Astrocyte (in vitro differentiated cells and primary cell): ENCODE measurements around the gene ROM1. TPM values are rescaled to one million over a fixed set of nuclear protein-coding genes. Genes with fewer than 3 reads are reported as not detected.

ENCODE experiments used
- DNase-seq: peaks from one replicate; pipeline ENCODE4 v3.0.0-alpha.2; 2010; ENCODE audit warnings: low read depth
- FAIRE-seq: peaks from 2 replicates; lab custom pipeline; 2011; peaks lifted over from hg19 to GRCh38; lab: Jason Lieb, UNC
- H2AFZ ChIP-seq: 2 replicates; pipeline ENCODE4 v1.6.0; 2012; ENCODE audit warnings: low read depth, low read length, inconsistent platforms
- H3K27ac ChIP-seq: 2 replicates; pipeline ENCODE4 v1.5.1; 2011; ENCODE audit warnings: low read depth, low read length, inconsistent platforms
- H3K27me3 ChIP-seq: 2 replicates; pipeline ENCODE4 v1.6.0; 2011; ENCODE audit warnings: low read length, inconsistent platforms; ENCODE audit not compliant: insufficient read depth
- H3K36me3 ChIP-seq: 2 replicates; pipeline ENCODE4 v1.5.1; 2011; ENCODE audit warnings: low read length, inconsistent platforms; ENCODE audit not compliant: insufficient read depth
- H3K4me1 ChIP-seq: 2 replicates; pipeline ENCODE4 v1.5.1; 2011; ENCODE audit warnings: low read length, inconsistent platforms; ENCODE audit not compliant: insufficient read depth
- H3K4me2 ChIP-seq: 2 replicates; pipeline ENCODE4 v1.6.0; 2012; ENCODE audit warnings: low read length, inconsistent platforms
- H3K4me3 ChIP-seq: 2 replicates; pipeline ENCODE4 v1.5.1; 2011; ENCODE audit warnings: low read depth, mild to moderate bottlenecking, low read length, inconsistent platforms; ENCODE audit not compliant: insufficient read depth
- H3K79me2 ChIP-seq: 2 replicates; pipeline ENCODE4 v1.6.0; 2012; ENCODE audit warnings: mild to moderate bottlenecking, low read length, inconsistent platforms; ENCODE audit not compliant: insufficient read depth
- H3K9ac ChIP-seq: 2 replicates; pipeline ENCODE4 v1.6.0; 2012; ENCODE audit warnings: mild to moderate bottlenecking, low read length, inconsistent platforms
- H3K9me3 ChIP-seq: 2 replicates; pipeline ENCODE4 v1.5.1; 2012; ENCODE audit warnings: low read depth, mild to moderate bottlenecking, low read length, inconsistent platforms; ENCODE audit not compliant: insufficient read depth
- H4K20me1 ChIP-seq: 2 replicates; pipeline ENCODE4 v1.6.0; 2012; ENCODE audit warnings: low read length, inconsistent platforms; ENCODE audit not compliant: insufficient read depth
- H3K27ac Mint-ChIP-seq: one replicate; pipeline ENCODE4 v1.8.0; 2021; ENCODE audit warnings: mild to moderate bottlenecking, mixed read lengths; ENCODE audit not compliant: unreplicated experiment
- H3K27me3 Mint-ChIP-seq: one replicate; pipeline ENCODE4 v1.8.0; 2021; ENCODE audit warnings: low read depth, mixed read lengths; ENCODE audit not compliant: unreplicated experiment
- H3K36me3 Mint-ChIP-seq: one replicate; pipeline ENCODE4 v1.8.0; 2021; ENCODE audit warnings: low read depth, mixed read lengths; ENCODE audit not compliant: unreplicated experiment
- H3K4me1 Mint-ChIP-seq: one replicate; pipeline ENCODE4 v1.8.0; 2021; ENCODE audit warnings: low read depth, mixed read lengths; ENCODE audit not compliant: unreplicated experiment
- H3K4me3 Mint-ChIP-seq: one replicate; pipeline ENCODE4 v1.8.0; 2021; ENCODE audit warnings: mild to moderate bottlenecking, moderate library complexity, mixed read lengths; ENCODE audit not compliant: unreplicated experiment
- H3K9me3 Mint-ChIP-seq: one replicate; pipeline ENCODE4 v1.8.0; 2021; ENCODE audit warnings: mild to moderate bottlenecking, mixed read lengths; ENCODE audit not compliant: unreplicated experiment
- CTCF ChIP-seq: IDR thresholded peaks from 2 replicates; pipeline ENCODE4 v1.5.1; 2011; ENCODE audit warnings: low read depth, mild to moderate bottlenecking, inconsistent platforms, low read length, moderate library complexity; ENCODE audit not compliant: insufficient read depth
- EZH2 ChIP-seq: IDR thresholded peaks from 2 replicates; pipeline ENCODE4 v1.6.1; 2012; ENCODE audit warnings: mild to moderate bottlenecking, low read length, inconsistent platforms; ENCODE audit not compliant: insufficient read depth
- total RNA-seq: library from RNA; stranded (reverse); gene quantifications from 2 replicates; pipeline ENCODE4 v1.2.1, GENCODE V29; 2021

Gene ROM1
- total RNA-seq, 1 donor from 2014 or later, result 1.3 TPM

DNA sequence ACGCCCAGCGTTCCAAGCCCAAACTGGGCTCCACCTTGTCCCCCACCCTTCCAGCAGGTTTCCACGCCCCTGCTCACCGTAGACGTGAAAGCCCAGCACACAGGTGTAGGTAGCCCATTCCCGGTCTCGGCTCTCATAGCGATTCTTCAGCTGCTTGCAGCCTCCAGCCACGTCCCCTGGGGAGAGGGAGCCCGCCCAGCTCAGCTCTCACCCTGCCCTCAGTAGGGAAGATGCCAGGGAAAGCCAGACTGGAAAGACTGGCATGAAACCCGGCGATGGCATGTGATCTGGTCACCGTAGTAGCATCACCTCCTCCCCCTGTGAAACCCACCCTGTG lies 10.0 kb upstream of the ROM1 start:
- peak overlapping the region; percentile 87 for H2AFZ ChIP-seq
- peak overlapping the region; percentile 89 for H3K4me2 ChIP-seq
- H3K4me1 ChIP-seq, result peaks cover 26% of the 10 kb centered on the region
- peaks cover 37% of the 10 kb centered on the region for H4K20me1 ChIP-seq
- TF ChIP-seq EZH2, result no peak
- no peak for TF ChIP-seq CTCF
- no peaks in the 10 kb centered on the region for H3K27me3 ChIP-seq
- H3K79me2 ChIP-seq, result peaks cover 35% of the 10 kb centered on the region
- peaks cover 13% of the 10 kb centered on the region for H3K36me3 ChIP-seq
- DNase-seq (no peak), FAIRE-seq (no peak)
- peak overlapping the region; percentile 68 for H3K4me3 Mint-ChIP-seq
- no peaks in the 10 kb centered on the region for H3K9me3 Mint-ChIP-seq
- H3K27ac Mint-ChIP-seq, result peak overlapping the region; percentile 43
- H3K36me3 Mint-ChIP-seq, result peaks cover 39% of the 10 kb centered on the region
- H3K4me3 ChIP-seq, result no peak overlapping the region
- H3K27ac ChIP-seq, result no peak overlapping the region
- H3K27me3 Mint-ChIP-seq, result peaks cover 6% of the 10 kb centered on the region
- H3K9me3 ChIP-seq, result no peaks in the 10 kb centered on the region
- H3K4me1 Mint-ChIP-seq, result peaks cover 20% of the 10 kb centered on the region
- H3K9ac ChIP-seq, result peak overlapping the region; percentile 72

GRCh38 chr11:62603776-62604299 lies 9.2 kb upstream of the ROM1 start:
- no peaks in the 10 kb centered on the region for H3K27me3 ChIP-seq
- no peak overlapping the region for H2AFZ ChIP-seq
- H3K9ac ChIP-seq, result no peak overlapping the region
- Mint-ChIP-seq H3K36me3 (peaks cover 38% of the 10 kb centered on the region), H3K4me1 (peaks cover 12% of the 10 kb centered on the region), H3K4me3 (peak overlapping the region; percentile 68), H3K27me3 (peaks cover 6% of the 10 kb centered on the region), H3K9me3 (no peaks in the 10 kb centered on the region), H3K27ac (no peak overlapping the region)
- TF ChIP-seq CTCF, result no peak
- TF ChIP-seq EZH2, result no peak
- peaks cover 27% of the 10 kb centered on the region for H3K79me2 ChIP-seq
- no peak for FAIRE-seq
- no peak overlapping the region for H3K4me2 ChIP-seq
- H4K20me1 ChIP-seq, result peaks cover 29% of the 10 kb centered on the region
- DNase-seq, result no peak
- H3K4me3 ChIP-seq, result no peak overlapping the region
- H3K9me3 ChIP-seq, result no peaks in the 10 kb centered on the region
- no peak overlapping the region for H3K27ac ChIP-seq
- peaks cover 13% of the 10 kb centered on the region for H3K36me3 ChIP-seq
- peaks cover 24% of the 10 kb centered on the region for H3K4me1 ChIP-seq

GRCh38 chr11:62604460-62605120 lies 8.5 kb upstream of the ROM1 start:
- no peak overlapping the region for H3K4me3 Mint-ChIP-seq

More at GRCh38 chr11:62604460-62605120, 8.5 kb upstream of the ROM1 start:
- Histone ChIP-seq H2AFZ (no peak overlapping the region), H3K36me3 (peaks cover 12% of the 10 kb centered on the region), H3K79me2 (peaks cover 19% of the 10 kb centered on the region), H3K27ac (no peak overlapping the region), H3K9me3 (no peaks in the 10 kb centered on the region), H3K4me1 (peaks cover 17% of the 10 kb centered on the region), H4K20me1 (peaks cover 24% of the 10 kb centered on the region), H3K9ac (no peak overlapping the region), H3K4me3 (no peak overlapping the region), H3K4me2 (no peak overlapping the region), H3K27me3 (no peaks in the 10 kb centered on the region)
- H3K27ac Mint-ChIP-seq, result peak overlapping the region; percentile 34
- H3K4me1 Mint-ChIP-seq, result peaks cover 7% of the 10 kb centered on the region
- no peak for FAIRE-seq
- H3K9me3 Mint-ChIP-seq, result no peaks in the 10 kb centered on the region
- peaks cover 39% of the 10 kb centered on the region for H3K36me3 Mint-ChIP-seq
- DNase-seq, result no peak
- peaks cover 6% of the 10 kb centered on the region for H3K27me3 Mint-ChIP-seq
- TF ChIP-seq CTCF (no peak), EZH2 (no peak)
